ENCODE measurements around the gene PSMG4. TPM values are rescaled to one million over a fixed set of nuclear protein-coding genes. Genes with fewer than 3 reads are reported as not detected.
A peak's percentile ranks its signal among the peaks of the same experiment; 100 is the strongest.

The PSMG4 gene, protein sequence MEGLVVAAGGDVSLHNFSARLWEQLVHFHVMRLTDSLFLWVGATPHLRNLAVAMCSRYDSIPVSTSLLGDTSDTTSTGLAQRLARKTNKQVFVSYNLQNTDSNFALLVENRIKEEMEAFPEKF
- total RNA-seq (10 to 100 TPM; 16.9 to 22.3 TPM), polyA plus RNA-seq (ENCODE audit: insufficient read length in 6 of 6) (10 to 100 TPM; 18.6 to 27.5 (median 23.0) TPM)
- long read RNA-seq, donor 1, full-length matches to known transcripts = 26 of 26 reads
- long read RNA-seq, donor 1, partial matches to known transcripts = 0 of 26 reads
- long read RNA-seq, donor 1, other reads (novel, unspliced or antisense) = 0 of 26 reads
- long read RNA-seq, donor 2, full-length matches to known transcripts = 21 of 21 reads
- long read RNA-seq, donor 2, partial matches to known transcripts = 0 of 21 reads
- long read RNA-seq, donor 2, other reads (novel, unspliced or antisense) = 0 of 21 reads
- long read RNA-seq, donor 3, transcript PSMG4-206 (3 exons, 838 nt) = major isoform, 8 of 11 reads
- long read RNA-seq, donor 3, partial matches to known transcripts = 0 of 11 reads
- long read RNA-seq, donor 3, other reads (novel, unspliced or antisense) = 0 of 11 reads
- long read RNA-seq, donor 4, transcript PSMG4-205 (4 exons, 629 nt) = minor isoform, 5 of 25 reads
- long read RNA-seq, donor 4, transcript PSMG4-206 (3 exons, 838 nt) = major isoform, 17 of 25 reads
- long read RNA-seq, donor 4, partial matches to known transcripts = 0 of 25 reads
- long read RNA-seq, donor 4, other reads (novel, unspliced or antisense) = 3 of 25 reads
- long read RNA-seq, donor 5, transcript PSMG4-206 (3 exons, 838 nt) = major isoform, 11 of 14 reads
- long read RNA-seq, donor 5, partial matches to known transcripts = 0 of 14 reads
- long read RNA-seq, donor 5, other reads (novel, unspliced or antisense) = 0 of 14 reads
- long read RNA-seq, donor 6, transcript PSMG4-206 (3 exons, 838 nt) = major isoform, 21 of 24 reads
- long read RNA-seq, donor 6, partial matches to known transcripts = 0 of 24 reads
- long read RNA-seq, donor 6, other reads (novel, unspliced or antisense) = 0 of 24 reads
- long read RNA-seq, donor 7, full-length matches to known transcripts = 7 of 7 reads
- long read RNA-seq, donor 7, partial matches to known transcripts = 0 of 7 reads
- long read RNA-seq, donor 7, other reads (novel, unspliced or antisense) = 0 of 7 reads
- long read RNA-seq, donor 8, full-length matches to known transcripts = 8 of 8 reads
- long read RNA-seq, donor 8, partial matches to known transcripts = 0 of 8 reads
- long read RNA-seq, donor 8, other reads (novel, unspliced or antisense) = 0 of 8 reads
- long read RNA-seq, donor 9 = 0 reads
- long read RNA-seq, donor 10, transcript PSMG4-206 (3 exons, 838 nt) = major isoform, 17 of 23 reads
- long read RNA-seq, donor 10, transcript PSMG4-205 (4 exons, 629 nt) = minor isoform, 6 of 23 reads
- long read RNA-seq, donor 10, partial matches to known transcripts = 0 of 23 reads
- long read RNA-seq, donor 10, other reads (novel, unspliced or antisense) = 0 of 23 reads
- long read RNA-seq, donor 11, full-length matches to known transcripts = 22 of 29 reads
- long read RNA-seq, donor 11, partial matches to known transcripts = 0 of 29 reads
- long read RNA-seq, donor 11, other reads (novel, unspliced or antisense) = 7 of 29 reads
- long read RNA-seq, donor 12, full-length matches to known transcripts = 14 of 19 reads
- long read RNA-seq, donor 12, partial matches to known transcripts = 5 of 19 reads
- long read RNA-seq, donor 12, other reads (novel, unspliced or antisense) = 0 of 19 reads

- H3K36me3 ChIP-seq = peaks cover 0 to 10% of the 10 kb centered on the region in 2 donors
- TF ChIP-seq, protein P1, sequence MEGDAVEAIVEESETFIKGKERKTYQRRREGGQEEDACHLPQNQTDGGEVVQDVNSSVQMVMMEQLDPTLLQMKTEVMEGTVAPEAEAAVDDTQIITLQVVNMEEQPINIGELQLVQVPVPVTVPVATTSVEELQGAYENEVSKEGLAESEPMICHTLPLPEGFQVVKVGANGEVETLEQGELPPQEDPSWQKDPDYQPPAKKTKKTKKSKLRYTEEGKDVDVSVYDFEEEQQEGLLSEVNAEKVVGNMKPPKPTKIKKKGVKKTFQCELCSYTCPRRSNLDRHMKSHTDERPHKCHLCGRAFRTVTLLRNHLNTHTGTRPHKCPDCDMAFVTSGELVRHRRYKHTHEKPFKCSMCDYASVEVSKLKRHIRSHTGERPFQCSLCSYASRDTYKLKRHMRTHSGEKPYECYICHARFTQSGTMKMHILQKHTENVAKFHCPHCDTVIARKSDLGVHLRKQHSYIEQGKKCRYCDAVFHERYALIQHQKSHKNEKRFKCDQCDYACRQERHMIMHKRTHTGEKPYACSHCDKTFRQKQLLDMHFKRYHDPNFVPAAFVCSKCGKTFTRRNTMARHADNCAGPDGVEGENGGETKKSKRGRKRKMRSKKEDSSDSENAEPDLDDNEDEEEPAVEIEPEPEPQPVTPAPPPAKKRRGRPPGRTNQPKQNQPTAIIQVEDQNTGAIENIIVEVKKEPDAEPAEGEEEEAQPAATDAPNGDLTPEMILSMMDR (IDR thresholded peaks at IDR 0.05) = no peak
- H3K9me3 ChIP-seq = peaks cover 0 to under 1% of the 10 kb centered on the region in 2 donors
- peak; percentile 99 for ATAC-seq
- intact Hi-C loops (cut with DNase I) = loop anchor here in 1 of 2 donors (10.0 kb wide), 1 partner anchor 124 kb away; no protein-coding TSS in a partner anchor
- H3K4me1 ChIP-seq = peaks cover 5 to 37% of the 10 kb centered on the region in 2 donors
- peak within 1 kb of the TSS; percentile 65 to 80 for H3K27ac ChIP-seq
- DNase-seq = peak; percentile 88 to 100 (median 96)
- peaks cover 0 to 3% of the 10 kb centered on the region in 2 donors for H3K27me3 ChIP-seq
- H3K4me3 ChIP-seq = peak within 1 kb of the TSS; percentile 82 to 100
Measured at GRCh38 chr6:3258720-3259490, at the start of gene PSMG4. TSS of gene PSMG4 (plus strand) at chr6:3258947. CDS start at chr6:3259023, 76 bp downstream.

DNA sequence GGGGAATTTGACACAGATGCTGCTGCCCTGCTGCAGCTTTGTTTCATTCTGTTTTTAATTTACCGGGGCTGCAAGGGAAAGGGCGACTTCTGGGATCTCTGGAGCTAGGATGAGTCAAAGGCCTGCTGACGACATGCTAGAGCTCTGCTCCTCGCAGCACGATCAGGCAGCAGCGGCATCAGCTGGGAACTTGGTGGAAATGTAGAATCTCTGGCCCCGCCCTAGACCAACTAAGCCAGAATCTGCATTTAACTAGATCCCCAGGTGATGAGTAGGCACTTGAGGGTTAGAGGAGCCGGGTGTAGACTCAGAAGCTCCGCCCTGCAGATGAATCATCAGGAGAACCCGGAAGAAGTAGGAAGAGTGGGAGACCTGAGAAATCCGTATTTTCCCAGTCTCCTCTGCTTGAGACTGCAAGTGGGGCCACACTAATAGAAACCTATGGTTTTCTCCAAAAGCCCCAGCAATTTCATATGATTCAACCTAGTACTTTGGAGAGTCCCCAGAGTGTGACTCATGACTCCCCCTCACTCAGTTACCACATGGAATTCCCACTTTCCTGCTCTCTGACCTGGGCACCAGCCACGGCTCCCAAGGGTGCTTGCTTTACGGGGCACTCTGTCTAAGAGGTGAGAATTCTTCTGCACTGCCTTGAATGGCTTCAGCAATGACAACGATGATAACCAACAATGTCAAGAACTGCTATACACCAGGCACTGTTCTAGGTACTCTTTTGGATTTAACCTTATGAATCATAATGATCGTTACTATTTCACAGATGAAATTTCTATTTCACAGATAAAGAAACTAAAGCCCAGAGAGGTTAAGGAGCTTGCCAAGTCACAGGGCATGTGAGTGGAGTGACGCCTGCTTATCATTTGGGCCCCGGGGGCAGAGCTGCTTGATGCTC, 49.4 kb upstream of the PSMG4 start:
- peak; percentile 93 for ATAC-seq
- Histone ChIP-seq H3K9me3 (no peaks in the 10 kb centered on the region), H3K4me3 (no peak overlapping the region), H3K27me3 (peaks cover 0 to 13% of the 10 kb centered on the region in 2 donors), H3K4me1 (no peaks in the 10 kb centered on the region), H3K36me3 (no peaks in the 10 kb centered on the region), H3K27ac (peak overlapping the region in 1 of 2 donors; percentile 8)
- intact Hi-C loops (cut with DNase I) = no loop called here
- TF ChIP-seq, protein P1 (IDR thresholded peaks at IDR 0.05) = no peak
- DNase-seq = peak in 1 of 4 donors; percentile 67

GRCh38 chr6:3210024-3210610, 48.6 kb upstream of the PSMG4 start:
- peaks cover 0 to 13% of the 10 kb centered on the region in 2 donors for H3K27me3 ChIP-seq
- no peak for ATAC-seq
- TF ChIP-seq, protein P1 (IDR thresholded peaks at IDR 0.05) = no peak
- no peak overlapping the region for H3K4me3 ChIP-seq
- DNase-seq = no peak
- no peaks in the 10 kb centered on the region for H3K4me1 ChIP-seq
- no peaks in the 10 kb centered on the region for H3K9me3 ChIP-seq
- no peaks in the 10 kb centered on the region for H3K36me3 ChIP-seq
- intact Hi-C loops (cut with DNase I) = no loop called here
- H3K27ac ChIP-seq = no peak overlapping the region

All from left lung (tissue), 14 donors.